Calu3 (cell line): ENCODE measurements around the gene TMIGD1. TPM values are rescaled to one million over a fixed set of nuclear protein-coding genes. Genes with fewer than 3 reads are reported as not detected.

Experiments
- BruUV-seq: library from RNA; stranded (reverse); fragments of 400-500 nt; replicated peaks from 2 replicates; lab custom pipeline; 2021; lab: Mats Ljungman, UMichigan
- CTCF ChIA-PET: fragments of 300-600 bp; sonication (Branson Sonifier 250); formaldehyde crosslinking; loops from one replicate; lab custom pipeline; 2022; ENCODE audit warnings: antibody characterized with exemption; lab: Charles Lee
- DNase-seq: peaks from one replicate; pipeline ENCODE4 v3.0.0; 2022
- H3K27ac Mint-ChIP-seq: one replicate; pipeline ENCODE4 v1.8.0; 2022; ENCODE audit warnings: mixed read lengths; ENCODE audit not compliant: unreplicated experiment
- H3K27me3 Mint-ChIP-seq: one replicate; pipeline ENCODE4 v1.8.0; 2022; ENCODE audit warnings: mixed read lengths; ENCODE audit not compliant: unreplicated experiment
- H3K36me3 Mint-ChIP-seq: one replicate; pipeline ENCODE4 v1.8.0; 2022; ENCODE audit warnings: mild to moderate bottlenecking, moderate library complexity, mixed read lengths; ENCODE audit not compliant: insufficient read depth, unreplicated experiment
- H3K4me1 Mint-ChIP-seq: one replicate; pipeline ENCODE4 v1.8.0; 2022; ENCODE audit warnings: mild to moderate bottlenecking, low read depth, mixed read lengths; ENCODE audit not compliant: unreplicated experiment
- H3K4me3 Mint-ChIP-seq: one replicate; pipeline ENCODE4 v1.8.0; 2022; ENCODE audit warnings: mild to moderate bottlenecking, low read depth, moderate library complexity, mixed read lengths; ENCODE audit not compliant: unreplicated experiment
- H3K9me3 Mint-ChIP-seq: one replicate; pipeline ENCODE4 v1.8.0; 2022; ENCODE audit warnings: low read depth, mixed read lengths; ENCODE audit not compliant: unreplicated experiment
- CTCF ChIP-seq: fragments of 200-600 bp; IDR thresholded peaks from one replicate; pipeline ENCODE4 v1.8.0; 2022; ENCODE audit warnings: antibody characterized with exemption; ENCODE audit not compliant: unreplicated experiment
- intact Hi-C: fragments of 100-400 bp; cut with micrococcal nuclease; formaldehyde crosslinking; loops from one replicate; pipeline ENCODE4 v1.10.0; 2022; ENCODE audit not compliant: unreplicated experiment
- total RNA-seq: library from RNA; stranded (reverse); gene quantifications from 2 replicates; pipeline ENCODE4 v1.2.3, GENCODE V29; 2022

TMIGD1 gene
- total RNA-seq, 1 experiment from 2014 or later, result not detected

- Mint-ChIP-seq H3K4me3 (no peak overlapping the region), H3K27ac (no peak overlapping the region), H3K27me3 (no peaks in the 10 kb centered on the region), H3K4me1 (no peaks in the 10 kb centered on the region), H3K9me3 (peaks cover 5% of the 10 kb centered on the region), H3K36me3 (no peaks in the 10 kb centered on the region)
- CTCF ChIA-PET, result no interaction called here
- intact Hi-C loops, result no loop called here
- TF ChIP-seq CTCF, result no peak
- DNase-seq, result peak; percentile 4
- no TSS peak for BruUV-seq
These were observed 31.6 kb downstream of the TMIGD1 start for GRCh38 chr17:30302241-30302640.

- Mint-ChIP-seq H3K36me3 (no peaks in the 10 kb centered on the region), H3K27ac (no peak overlapping the region), H3K4me1 (no peaks in the 10 kb centered on the region), H3K27me3 (no peaks in the 10 kb centered on the region), H3K9me3 (peaks cover 5% of the 10 kb centered on the region), H3K4me3 (no peak overlapping the region)
- intact Hi-C loops, result no loop called here
- CTCF ChIA-PET, result no interaction called here
- no TSS peak for BruUV-seq
- TF ChIP-seq CTCF, result no peak
- no peak for DNase-seq
These were observed 33.0 kb downstream of the TMIGD1 start for GRCh38 chr17:30300818-30301217.

- Mint-ChIP-seq H3K9me3 (peaks cover 5% of the 10 kb centered on the region), H3K27me3 (no peaks in the 10 kb centered on the region), H3K4me1 (no peaks in the 10 kb centered on the region), H3K36me3 (no peaks in the 10 kb centered on the region), H3K27ac (no peak overlapping the region), H3K4me3 (no peak overlapping the region)
- TF ChIP-seq CTCF, result peak; percentile 18
- DNase-seq, result no peak
- no TSS peak for BruUV-seq
- CTCF ChIA-PET, result interaction anchor here (1.6 kb wide), 1 partner anchor 37 kb away, joined by 7 read pairs; no protein-coding TSS in a partner anchor
- intact Hi-C loops, result loop anchor here (5.0 kb wide), 1 partner anchor 38 kb away; no protein-coding TSS in a partner anchor
These were observed 34.9 kb downstream of the TMIGD1 start for GRCh38 chr17:30299000-30299399.

- CTCF ChIA-PET, result interaction anchor here (1.0 kb wide), 1 partner anchor 183 kb away, joined by 4 read pairs; no protein-coding TSS in a partner anchor
- Mint-ChIP-seq H3K9me3 (peaks cover 5% of the 10 kb centered on the region), H3K27ac (no peak overlapping the region), H3K4me3 (no peak overlapping the region), H3K27me3 (no peaks in the 10 kb centered on the region), H3K4me1 (no peaks in the 10 kb centered on the region), H3K36me3 (no peaks in the 10 kb centered on the region)
- no peak for DNase-seq
- intact Hi-C loops, result loop anchor here (5.0 kb wide), 1 partner anchor 40 kb away; no protein-coding TSS in a partner anchor
- BruUV-seq, result no TSS peak
- no peak for TF ChIP-seq CTCF
These were observed 36.1 kb downstream of the TMIGD1 start for GRCh38 chr17:30297715-30298114.
